Measurements from ENCODE around the gene GPD1. TPM values are rescaled to one million over a fixed set of nuclear protein-coding genes. Genes with fewer than 3 reads are reported as not detected.
A peak's percentile ranks its signal among the peaks of the same experiment; 100 is the strongest.

GPD1 gene
- total RNA-seq, 1 experiment from 2014 or later = 1.5 TPM

DNA sequence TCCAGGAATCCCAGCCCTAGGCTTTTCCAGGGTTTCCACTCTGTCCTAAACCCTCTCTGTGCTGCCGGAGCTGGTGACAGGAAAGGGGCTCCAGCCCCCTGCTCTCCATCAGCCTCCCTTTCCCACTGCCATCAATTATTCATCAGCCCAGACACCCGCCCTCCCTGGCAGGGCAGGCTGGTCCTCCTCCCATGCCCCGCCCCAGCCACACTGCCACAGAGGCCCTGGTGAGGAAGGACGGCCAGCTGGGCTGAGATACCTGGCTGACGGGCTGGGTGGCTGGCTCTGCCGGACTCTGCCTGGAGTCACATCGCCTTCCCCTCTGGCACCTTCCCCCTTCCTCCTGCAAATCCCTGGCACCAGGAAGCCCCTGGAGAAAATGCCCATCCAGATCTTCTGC is 30.6 kb upstream of the GPD1 start:
- Histone ChIP-seq H3K4me3 (ENCODE audit: low read depth, low read length) (no peak overlapping the region), H3K9me3 (no peaks in the 10 kb centered on the region), H3K4me1 (peaks cover 23% of the 10 kb centered on the region), H3K36me3 (ENCODE audit: control insufficient read depth, insufficient read depth, low read length) (no peaks in the 10 kb centered on the region), H3K27me3 (replicated peaks; ENCODE audit: control insufficient read depth, insufficient read depth, low read length) (no peaks in the 10 kb centered on the region)
- intact Hi-C loops (cut with micrococcal nuclease; ENCODE audit: unreplicated experiment) = no loop called here
- TF ChIP-seq, protein P1, sequence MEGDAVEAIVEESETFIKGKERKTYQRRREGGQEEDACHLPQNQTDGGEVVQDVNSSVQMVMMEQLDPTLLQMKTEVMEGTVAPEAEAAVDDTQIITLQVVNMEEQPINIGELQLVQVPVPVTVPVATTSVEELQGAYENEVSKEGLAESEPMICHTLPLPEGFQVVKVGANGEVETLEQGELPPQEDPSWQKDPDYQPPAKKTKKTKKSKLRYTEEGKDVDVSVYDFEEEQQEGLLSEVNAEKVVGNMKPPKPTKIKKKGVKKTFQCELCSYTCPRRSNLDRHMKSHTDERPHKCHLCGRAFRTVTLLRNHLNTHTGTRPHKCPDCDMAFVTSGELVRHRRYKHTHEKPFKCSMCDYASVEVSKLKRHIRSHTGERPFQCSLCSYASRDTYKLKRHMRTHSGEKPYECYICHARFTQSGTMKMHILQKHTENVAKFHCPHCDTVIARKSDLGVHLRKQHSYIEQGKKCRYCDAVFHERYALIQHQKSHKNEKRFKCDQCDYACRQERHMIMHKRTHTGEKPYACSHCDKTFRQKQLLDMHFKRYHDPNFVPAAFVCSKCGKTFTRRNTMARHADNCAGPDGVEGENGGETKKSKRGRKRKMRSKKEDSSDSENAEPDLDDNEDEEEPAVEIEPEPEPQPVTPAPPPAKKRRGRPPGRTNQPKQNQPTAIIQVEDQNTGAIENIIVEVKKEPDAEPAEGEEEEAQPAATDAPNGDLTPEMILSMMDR (IDR thresholded peaks at IDR 0.05; ENCODE audit: insufficient read depth in 1 of 2, low read depth in 1 of 2, low read length in 1 of 2, severe bottlenecking in 1 of 2, unreplicated experiment in 1 of 2) = no peak
- ChIA-PET POLR2A (no interaction called here), CTCF (no interaction called here)
- H3K27me3 Mint-ChIP-seq (ENCODE audit: insufficient read depth, unreplicated experiment) = no peaks in the 10 kb centered on the region
- DNase-seq = no peak
- no TSS peak for BruUV-seq (replicated peaks)
- peaks cover 5% of the 10 kb centered on the region for H3K36me3 Mint-ChIP-seq (ENCODE audit: insufficient read depth, unreplicated experiment)
- peaks cover 25% of the 10 kb centered on the region for H3K4me1 Mint-ChIP-seq (ENCODE audit: low read depth, unreplicated experiment)
- H3K27ac Mint-ChIP-seq (ENCODE audit: unreplicated experiment) = no peak overlapping the region
- no peaks in the 10 kb centered on the region for H3K9me3 Mint-ChIP-seq (ENCODE audit: unreplicated experiment)
- H3K4me3 Mint-ChIP-seq (ENCODE audit: unreplicated experiment) = no peak overlapping the region

DNA sequence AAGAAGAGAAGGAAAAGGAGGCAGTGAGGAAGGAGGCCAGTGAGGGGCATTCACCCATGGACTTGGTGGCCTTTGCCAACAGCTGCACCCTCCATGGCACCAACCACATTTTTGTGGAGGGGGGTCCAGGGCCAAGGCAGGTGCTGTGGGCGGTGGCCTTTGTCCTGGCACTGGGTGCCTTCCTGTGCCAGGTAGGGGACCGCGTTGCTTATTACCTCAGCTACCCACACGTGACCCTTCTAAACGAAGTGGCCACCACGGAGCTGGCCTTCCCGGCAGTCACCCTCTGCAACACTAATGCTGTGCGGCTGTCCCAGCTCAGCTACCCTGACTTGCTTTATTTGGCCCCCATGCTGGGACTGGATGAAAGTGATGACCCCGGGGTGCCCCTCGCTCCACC is 30.1 kb upstream of the GPD1 start:
- no peaks in the 10 kb centered on the region for H3K36me3 ChIP-seq (ENCODE audit: control insufficient read depth, insufficient read depth, low read length)
- no peak overlapping the region for H3K4me3 Mint-ChIP-seq (ENCODE audit: unreplicated experiment)
- POLR2A ChIA-PET = no interaction called here
- H3K27ac Mint-ChIP-seq (ENCODE audit: unreplicated experiment) = no peak overlapping the region
- no peak overlapping the region for H3K4me3 ChIP-seq (ENCODE audit: low read depth, low read length)
- CTCF ChIA-PET = interaction anchor here (0.6 to 2.0 kb wide), 5 partner anchors 9 to 105 kb away, joined by 3 to 10 read pairs (median 6); partner anchors contain the start of gene COX14
- no peaks in the 10 kb centered on the region for H3K9me3 Mint-ChIP-seq (ENCODE audit: unreplicated experiment)
- H3K9me3 ChIP-seq = no peaks in the 10 kb centered on the region
- H3K4me1 ChIP-seq = peaks cover 23% of the 10 kb centered on the region
- DNase-seq = no peak
- BruUV-seq (replicated peaks) = no TSS peak
- no peaks in the 10 kb centered on the region for H3K27me3 ChIP-seq (replicated peaks; ENCODE audit: control insufficient read depth, insufficient read depth, low read length)
- H3K27me3 Mint-ChIP-seq (ENCODE audit: insufficient read depth, unreplicated experiment) = no peaks in the 10 kb centered on the region
- intact Hi-C loops (cut with micrococcal nuclease; ENCODE audit: unreplicated experiment) = loop anchor here (2.0 kb wide), 1 partner anchor 93 kb away; the partner anchor contains the start of gene CERS5
- TF ChIP-seq, protein P1 (IDR thresholded peaks at IDR 0.05; ENCODE audit: insufficient read depth in 1 of 2, low read depth in 1 of 2, low read length in 1 of 2, severe bottlenecking in 1 of 2, unreplicated experiment in 1 of 2) = no peak
- H3K36me3 Mint-ChIP-seq (ENCODE audit: insufficient read depth, unreplicated experiment) = peaks cover 5% of the 10 kb centered on the region
- H3K4me1 Mint-ChIP-seq (ENCODE audit: low read depth, unreplicated experiment) = peaks cover 25% of the 10 kb centered on the region

DNA sequence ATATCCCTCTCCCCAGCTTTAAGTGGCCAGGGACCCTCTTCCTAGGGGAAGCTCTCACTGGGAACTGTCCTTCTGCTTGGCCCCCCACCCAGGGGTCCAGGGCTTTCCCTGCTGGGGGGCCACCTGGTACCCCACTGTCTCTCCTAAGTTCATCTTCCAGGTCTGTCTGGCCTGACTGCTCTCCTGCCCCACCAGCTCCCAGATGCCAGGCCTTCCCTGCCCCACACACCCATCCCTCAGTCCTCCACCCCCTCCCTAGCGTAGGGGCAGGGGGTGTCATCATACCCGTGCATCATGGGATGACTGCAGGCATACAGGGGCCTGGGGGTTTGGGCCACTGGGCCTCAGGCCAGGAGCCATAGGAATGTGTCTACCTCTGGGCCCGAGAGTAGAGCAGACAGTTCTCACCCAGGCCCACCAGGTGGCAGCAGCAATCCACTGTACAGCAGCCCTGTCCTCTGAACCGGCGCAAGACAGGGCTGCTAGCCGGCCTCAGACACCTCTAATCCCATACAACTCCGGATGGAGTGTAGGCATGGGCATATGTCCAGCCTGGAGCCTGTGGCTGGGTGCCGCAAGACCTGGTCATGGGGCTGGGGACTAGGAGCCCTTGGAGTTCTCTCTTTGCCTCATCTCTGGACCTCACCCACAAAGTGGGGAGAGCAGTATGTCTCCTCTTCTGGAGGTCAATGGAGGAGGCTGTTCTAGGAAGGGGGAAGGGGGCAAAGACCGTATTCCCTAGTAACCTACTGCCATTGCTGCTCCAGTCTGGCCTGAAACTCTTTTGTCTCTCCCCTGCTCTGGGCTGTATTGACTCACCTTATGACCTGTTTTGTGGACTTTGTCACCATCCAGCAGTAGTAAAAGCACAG is 28.6 kb upstream of the GPD1 start:
- intact Hi-C loops (cut with micrococcal nuclease; ENCODE audit: unreplicated experiment) = loop anchor here (1.0 to 2.0 kb wide), 7 partner anchors 10 to 239 kb away; partner anchors contain the start of genes CERS5 and SMARCD1
- Mint-ChIP-seq H3K4me1 (ENCODE audit: low read depth, unreplicated experiment) (peaks cover 21% of the 10 kb centered on the region), H3K36me3 (ENCODE audit: insufficient read depth, unreplicated experiment) (peaks cover 5% of the 10 kb centered on the region), H3K27ac (ENCODE audit: unreplicated experiment) (peak overlapping the region; percentile 66), H3K4me3 (ENCODE audit: unreplicated experiment) (peak overlapping the region; percentile 36), H3K27me3 (ENCODE audit: insufficient read depth, unreplicated experiment) (no peaks in the 10 kb centered on the region), H3K9me3 (ENCODE audit: unreplicated experiment) (no peaks in the 10 kb centered on the region)
- CTCF ChIA-PET = interaction anchor here (0.6 to 2.0 kb wide), 10 partner anchors 10 to 108 kb away, joined by 3 to 13 read pairs (median 4); partner anchors contain the start of genes CERS5, COX14 and SMARCD1
- BruUV-seq (replicated peaks) = no TSS peak
- H3K9me3 ChIP-seq = no peaks in the 10 kb centered on the region
- H3K4me3 ChIP-seq (ENCODE audit: low read depth, low read length) = no peak overlapping the region
- no peaks in the 10 kb centered on the region for H3K27me3 ChIP-seq (replicated peaks; ENCODE audit: control insufficient read depth, insufficient read depth, low read length)
- POLR2A ChIA-PET = interaction anchor here (0.9 kb wide), 1 partner anchor 10 kb away, joined by 5 read pairs; the partner anchor contains the start of gene SMARCD1
- TF ChIP-seq, protein P1 (IDR thresholded peaks at IDR 0.05; ENCODE audit: insufficient read depth in 1 of 2, low read depth in 1 of 2, low read length in 1 of 2, severe bottlenecking in 1 of 2, unreplicated experiment in 1 of 2) = peak; percentile 95 to 97
- H3K36me3 ChIP-seq (ENCODE audit: control insufficient read depth, insufficient read depth, low read length) = no peaks in the 10 kb centered on the region
- H3K4me1 ChIP-seq = peaks cover 20% of the 10 kb centered on the region
- peak; percentile 91 to 95 for DNase-seq

Data from Caco-2 (cell line).